Astrocyte of the spinal cord (primary cell): ENCODE data around the gene VPS26A.
A peak's percentile ranks its signal among the peaks of the same experiment; 100 is the strongest.
"Not testable (repeated sequence)": the region's sequence is repeated elsewhere in the genome, so short reads cannot be mapped to it uniquely, and the experiment has no call there.

Experiments used
- DNase-seq: peaks from one replicate; pipeline ENCODE4 v3.0.0; 2011; ENCODE audit warnings: low read depth, low spot score
- H3K4me3 ChIP-seq: 2 replicates; pipeline ENCODE4 v1.5.1; 2011; ENCODE audit warnings: low read depth, mild to moderate bottlenecking, low read length, moderate library complexity
- CTCF ChIP-seq: IDR thresholded peaks from 2 replicates; pipeline ENCODE4 v1.5.1; 2012; ENCODE audit warnings: low read depth, mild to moderate bottlenecking, low read length, inconsistent platforms
- in situ Hi-C: cut with HindIII; loops from 2 replicates; pipeline ENCODE4 v1.10.0; 2017; ENCODE audit warnings: low sequenced_read_pairs

Gene VPS26A

GRCh38 chr10:69123306-69123746 is 652 bp upstream of the VPS26A start:
- in situ Hi-C loops, result no loop called here
- H3K4me3 ChIP-seq, result peak overlapping the region; percentile 91
- no peak for DNase-seq
- peak; percentile 48 for TF ChIP-seq CTCF

- DNase-seq, result peak; percentile 54
- peak overlapping the region; percentile 91 for H3K4me3 ChIP-seq
- in situ Hi-C loops, result no loop called here
- no peak for TF ChIP-seq CTCF
Observed at GRCh38 chr10:69124563-69125268, 738 bp downstream of the VPS26A start.

- H3K4me3 ChIP-seq, result peak overlapping the region; percentile 91
- TF ChIP-seq CTCF, result no peak
- DNase-seq, result no peak
- in situ Hi-C loops, result no loop called here
Observed at GRCh38 chr10:69125554-69125953, 1.6 kb downstream of the VPS26A start.

GRCh38 chr10:69130251-69130650 is 6.3 kb downstream of the VPS26A start:
- peak; percentile 11 for DNase-seq

DNA sequence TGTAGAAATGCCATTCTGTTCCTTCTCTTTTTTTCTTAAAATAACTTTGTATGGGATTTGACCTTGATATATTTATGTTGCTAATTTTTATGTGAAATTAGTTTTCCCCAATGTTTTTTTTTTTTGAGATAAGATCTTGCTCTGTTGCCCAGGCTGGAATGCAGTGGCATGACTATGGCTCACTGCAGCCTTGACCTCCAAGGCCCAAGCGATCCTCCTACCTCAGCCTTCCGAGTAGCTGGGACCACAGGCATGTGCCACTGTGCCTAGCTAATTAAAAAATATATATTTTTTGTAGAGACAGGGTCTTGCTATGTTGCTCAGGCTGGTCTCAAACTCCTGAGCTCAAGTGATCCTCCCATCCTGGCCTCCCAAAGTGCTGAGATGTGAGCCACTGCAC is 16.0 kb downstream of the VPS26A start:
- no peak for DNase-seq
- no peak for TF ChIP-seq CTCF
- in situ Hi-C loops, result no loop called here
- H3K4me3 ChIP-seq, result no peak overlapping the region

More at GRCh38 chr10:69130251-69130650, 6.3 kb downstream of the VPS26A start:
- TF ChIP-seq CTCF, result no peak
- H3K4me3 ChIP-seq, result no peak overlapping the region
- in situ Hi-C loops, result no loop called here

DNA sequence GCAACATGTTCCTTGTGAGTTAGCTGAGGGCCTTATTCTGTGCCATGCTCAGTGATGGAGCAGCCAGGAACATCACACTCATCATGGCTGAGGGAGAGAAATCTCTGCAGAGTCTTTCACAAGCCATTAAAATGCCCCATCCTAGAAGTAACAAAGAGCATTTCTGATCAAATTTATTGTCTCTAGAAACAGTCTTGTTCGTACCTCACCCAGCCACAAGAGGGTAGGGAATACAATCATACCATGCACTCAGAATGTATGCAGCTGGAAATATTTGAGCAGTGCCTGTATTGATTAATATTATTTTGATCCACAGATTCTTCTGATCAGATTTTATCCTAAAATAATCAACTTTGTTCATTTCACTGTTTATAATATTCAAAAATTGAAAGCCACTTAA is 17.3 kb downstream of the VPS26A start:
- DNase-seq, result no peak
- no peak overlapping the region for H3K4me3 ChIP-seq
- no peak for TF ChIP-seq CTCF
- in situ Hi-C loops, result no loop called here

DNA sequence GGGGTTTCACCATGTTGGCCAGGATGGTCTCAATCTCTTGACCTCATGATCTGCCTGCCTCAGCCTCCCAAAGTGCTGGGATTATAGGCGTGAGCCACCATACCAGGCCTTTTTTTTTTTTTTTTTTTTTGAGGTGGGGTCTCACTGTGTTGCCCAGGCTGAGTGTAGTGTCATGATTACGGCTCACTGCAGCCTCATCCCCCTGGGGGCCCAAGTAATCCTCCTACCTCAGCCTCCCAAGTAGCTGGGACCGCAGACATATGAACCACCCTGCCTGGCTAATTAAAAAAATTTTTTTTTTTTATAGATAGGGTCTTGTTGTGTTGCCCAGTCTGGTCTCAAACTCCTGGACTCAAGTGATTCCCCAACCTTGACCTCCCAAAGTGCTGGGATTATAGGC is 18.1 kb downstream of the VPS26A start:
- in situ Hi-C loops, H3K4me3 ChIP-seq, DNase-seq: not testable (repeated sequence)
